HEK293 (cell line): ENCODE results near the gene SLC34A3.

ENCODE experiments used
- CTCF ChIA-PET: fragments of 350-600 bp; formaldehyde crosslinking; extraction: SDS; loops from one replicate; lab custom pipeline; 2021; ENCODE audit warnings: antibody characterized with exemption; lab: Yijun Ruan, JAX
- POLR2A ChIA-PET: fragments of 300-600 bp; formaldehyde crosslinking; extraction: SDS; loops from one replicate; lab custom pipeline; 2020; ENCODE audit warnings: antibody characterized with exemption, inconsistent platforms; lab: Yijun Ruan, JAX
- H3K27ac ChIP-seq: fragments of 200-500 bp; sonication (Bioruptor generic); 2 replicates; pipeline ENCODE4 v1.5.1; 2014; ENCODE audit warnings: low read depth, low read length, control low read depth, inconsistent platforms; ENCODE audit errors: extremely low read depth
- H3K36me3 ChIP-seq, 2 experiments: fragments of 200-500 bp in 1 of 2; sonication (Bioruptor generic) in 1 of 2; 1 replicate in 1 of 2; 2 replicates in 1 of 2; pipeline ENCODE4 v1.5.1; 2014 to 2017; ENCODE audit warnings: inconsistent platforms in 2 of 2, low read length in 2 of 2; ENCODE audit not compliant: control insufficient read depth in 2 of 2, insufficient read depth in 1 of 2
- H3K4me1 ChIP-seq: fragments of 200-500 bp; sonication (Bioruptor generic); 2 replicates; pipeline ENCODE4 v1.5.1; 2014; ENCODE audit warnings: mild to moderate bottlenecking, low read length, inconsistent platforms; ENCODE audit not compliant: control insufficient read depth, insufficient read depth
- H3K4me3 ChIP-seq: 2 replicates; pipeline ENCODE4 v1.5.1; 2011; ENCODE audit warnings: low read depth, mild to moderate bottlenecking, control low read depth, low read length, moderate library complexity
- H3K9me3 ChIP-seq: fragments of 200-500 bp; sonication (Bioruptor generic); 2 replicates; pipeline ENCODE4 v1.5.1; 2014; ENCODE audit warnings: low read depth, low read length, inconsistent platforms; ENCODE audit not compliant: control insufficient read depth, insufficient read depth
- BCL6B ChIP-seq: fragments of 450-650 bp; formaldehyde crosslinking; IDR thresholded peaks from 2 replicates; pipeline ENCODE4 v1.5.1; 2017; ENCODE audit warnings: missing biosample characterization, missing genetic modification characterization
- CTCF ChIP-seq: fragments of 450-650 bp; formaldehyde crosslinking; IDR thresholded peaks from 2 replicates; pipeline ENCODE4 v1.5.1; 2016; ENCODE audit warnings: missing biosample characterization, missing genetic modification characterization
- EGR2 ChIP-seq: fragments of 450-650 bp; formaldehyde crosslinking; IDR thresholded peaks from 2 replicates; pipeline ENCODE4 v1.5.1; 2016; ENCODE audit warnings: low read depth, missing biosample characterization, missing genetic modification characterization
- ELK4 ChIP-seq: IDR thresholded peaks from 2 replicates; pipeline ENCODE4 v1.6.1; 2011; ENCODE audit warnings: mild to moderate bottlenecking, low read depth, low read length, borderline replicate concordance
- FEZF1 ChIP-seq: fragments of 450-650 bp; formaldehyde crosslinking; IDR thresholded peaks from 2 replicates; pipeline ENCODE4 v1.5.1; 2016; ENCODE audit warnings: missing biosample characterization, missing genetic modification characterization
- GLI4 ChIP-seq: fragments of 450-650 bp; formaldehyde crosslinking; IDR thresholded peaks from 2 replicates; pipeline ENCODE4 v1.5.1; 2016; ENCODE audit warnings: missing biosample characterization, missing genetic modification characterization
- GLIS1 ChIP-seq: fragments of 450-650 bp; formaldehyde crosslinking; IDR thresholded peaks from 2 replicates; pipeline ENCODE4 v1.5.1; 2016; ENCODE audit warnings: missing biosample characterization, missing genetic modification characterization
- GLIS2 ChIP-seq: fragments of 450-650 bp; formaldehyde crosslinking; IDR thresholded peaks from 2 replicates; pipeline ENCODE4 v1.5.1; 2016; ENCODE audit warnings: missing biosample characterization, missing genetic modification characterization
- HOXD13 ChIP-seq: sonication (generic); formaldehyde crosslinking; IDR thresholded peaks from 2 replicates; pipeline ENCODE4 v1.8.0; 2022; ENCODE audit warnings: missing genetic modification reagents, borderline replicate concordance
- SALL2 ChIP-seq: fragments of 450-650 bp; formaldehyde crosslinking; IDR thresholded peaks from 2 replicates; pipeline ENCODE4 v1.5.0; 2017; ENCODE audit warnings: missing biosample characterization, mild to moderate bottlenecking, missing genetic modification characterization, borderline replicate concordance
- WT1 ChIP-seq: fragments of 450-650 bp; formaldehyde crosslinking; IDR thresholded peaks from 2 replicates; pipeline ENCODE4 v1.5.1; 2016; ENCODE audit warnings: missing biosample characterization, missing genetic modification characterization
- ZBTB8A ChIP-seq: fragments of 450-650 bp; formaldehyde crosslinking; IDR thresholded peaks from 2 replicates; pipeline ENCODE4 v1.5.1; 2016; ENCODE audit warnings: missing biosample characterization, missing genetic modification characterization
- ZFP3 ChIP-seq: fragments of 450-650 bp; formaldehyde crosslinking; IDR thresholded peaks from 2 replicates; pipeline ENCODE4 v1.5.1; 2016; ENCODE audit warnings: low read depth, missing biosample characterization, missing genetic modification characterization
- ZFP41 ChIP-seq: fragments of 450-650 bp; formaldehyde crosslinking; IDR thresholded peaks from 2 replicates; pipeline ENCODE4 v1.5.1; 2016; ENCODE audit warnings: missing biosample characterization, missing genetic modification characterization, borderline replicate concordance
- ZNF112 ChIP-seq: fragments of 450-650 bp; formaldehyde crosslinking; IDR thresholded peaks from 2 replicates; pipeline ENCODE4 v1.5.0; 2017; ENCODE audit warnings: missing biosample characterization, missing genetic modification characterization
- ZNF121 ChIP-seq: fragments of 450-650 bp; formaldehyde crosslinking; IDR thresholded peaks from 2 replicates; pipeline ENCODE4 v1.5.1; 2016; ENCODE audit warnings: missing biosample characterization, missing genetic modification characterization
- ZNF138 ChIP-seq: fragments of 450-650 bp; formaldehyde crosslinking; IDR thresholded peaks from 2 replicates; pipeline ENCODE4 v1.5.1; 2016; ENCODE audit warnings: missing biosample characterization, missing genetic modification characterization, borderline replicate concordance
- ZNF16 ChIP-seq: fragments of 450-650 bp; formaldehyde crosslinking; IDR thresholded peaks from 2 replicates; pipeline ENCODE4 v1.5.1; 2016; ENCODE audit warnings: low read depth, missing biosample characterization, missing genetic modification characterization
- ZNF223 ChIP-seq: fragments of 450-650 bp; formaldehyde crosslinking; IDR thresholded peaks from 2 replicates; pipeline ENCODE4 v1.5.1; 2016; ENCODE audit warnings: missing biosample characterization, missing genetic modification characterization
- ZNF239 ChIP-seq: fragments of 450-650 bp; formaldehyde crosslinking; IDR thresholded peaks from 2 replicates; pipeline ENCODE4 v1.5.1; 2016; ENCODE audit warnings: missing biosample characterization, missing genetic modification characterization
- ZNF248 ChIP-seq: fragments of 450-650 bp; formaldehyde crosslinking; IDR thresholded peaks from 2 replicates; pipeline ENCODE4 v1.5.1; 2017; ENCODE audit warnings: missing biosample characterization, missing genetic modification characterization
- ZNF302 ChIP-seq: fragments of 450-650 bp; formaldehyde crosslinking; IDR thresholded peaks from 2 replicates; pipeline ENCODE4 v1.5.1; 2016; ENCODE audit warnings: missing biosample characterization, missing genetic modification characterization, low read depth
- ZNF311 ChIP-seq: fragments of 450-650 bp; formaldehyde crosslinking; IDR thresholded peaks from 2 replicates; pipeline ENCODE4 v1.5.1; 2017; ENCODE audit warnings: missing biosample characterization, missing genetic modification characterization, borderline replicate concordance
- ZNF335 ChIP-seq: fragments of 450-650 bp; formaldehyde crosslinking; conservative IDR thresholded peaks from 2 replicates; pipeline ENCODE4 v1.5.1; 2016; ENCODE audit warnings: missing biosample characterization, missing genetic modification characterization
- ZNF433 ChIP-seq: fragments of 450-650 bp; formaldehyde crosslinking; IDR thresholded peaks from 2 replicates; pipeline ENCODE4 v1.5.1; 2016; ENCODE audit warnings: missing biosample characterization, missing genetic modification characterization, low read depth
- ZNF48 ChIP-seq: fragments of 450-650 bp; formaldehyde crosslinking; IDR thresholded peaks from 2 replicates; pipeline ENCODE4 v1.5.1; 2016; ENCODE audit warnings: missing biosample characterization, missing genetic modification characterization
- ZNF549 ChIP-seq: fragments of 450-650 bp; IDR thresholded peaks from 2 replicates; pipeline ENCODE4 v1.5.1; 2018; ENCODE audit warnings: missing biosample characterization, missing genetic modification characterization, mild to moderate bottlenecking, inconsistent platforms, moderate library complexity
- ZNF596 ChIP-seq: fragments of 450-650 bp; IDR thresholded peaks from 2 replicates; pipeline ENCODE4 v1.5.0; 2018; ENCODE audit warnings: missing biosample characterization, mild to moderate bottlenecking, missing genetic modification characterization, moderate library complexity
- ZNF600 ChIP-seq: fragments of 450-650 bp; formaldehyde crosslinking; IDR thresholded peaks from 2 replicates; pipeline ENCODE4 v1.5.1; 2016; ENCODE audit warnings: missing biosample characterization, missing genetic modification characterization
- ZNF621 ChIP-seq: fragments of 450-650 bp; formaldehyde crosslinking; IDR thresholded peaks from 2 replicates; pipeline ENCODE4 v1.5.1; 2017; ENCODE audit warnings: missing biosample characterization, missing genetic modification characterization
- TF ChIP-seq, protein P1 (sequence below): fragments of 450-650 bp; formaldehyde crosslinking; IDR thresholded peaks from 2 replicates; pipeline ENCODE4 v1.5.1; 2016; ENCODE audit warnings: missing biosample characterization, missing genetic modification characterization
- TF ChIP-seq, protein P2 (sequence below): fragments of 450-650 bp; formaldehyde crosslinking; IDR thresholded peaks from 2 replicates; pipeline ENCODE4 v1.5.1; 2016; ENCODE audit warnings: missing biosample characterization, missing genetic modification characterization

Gene SLC34A3

DNA sequence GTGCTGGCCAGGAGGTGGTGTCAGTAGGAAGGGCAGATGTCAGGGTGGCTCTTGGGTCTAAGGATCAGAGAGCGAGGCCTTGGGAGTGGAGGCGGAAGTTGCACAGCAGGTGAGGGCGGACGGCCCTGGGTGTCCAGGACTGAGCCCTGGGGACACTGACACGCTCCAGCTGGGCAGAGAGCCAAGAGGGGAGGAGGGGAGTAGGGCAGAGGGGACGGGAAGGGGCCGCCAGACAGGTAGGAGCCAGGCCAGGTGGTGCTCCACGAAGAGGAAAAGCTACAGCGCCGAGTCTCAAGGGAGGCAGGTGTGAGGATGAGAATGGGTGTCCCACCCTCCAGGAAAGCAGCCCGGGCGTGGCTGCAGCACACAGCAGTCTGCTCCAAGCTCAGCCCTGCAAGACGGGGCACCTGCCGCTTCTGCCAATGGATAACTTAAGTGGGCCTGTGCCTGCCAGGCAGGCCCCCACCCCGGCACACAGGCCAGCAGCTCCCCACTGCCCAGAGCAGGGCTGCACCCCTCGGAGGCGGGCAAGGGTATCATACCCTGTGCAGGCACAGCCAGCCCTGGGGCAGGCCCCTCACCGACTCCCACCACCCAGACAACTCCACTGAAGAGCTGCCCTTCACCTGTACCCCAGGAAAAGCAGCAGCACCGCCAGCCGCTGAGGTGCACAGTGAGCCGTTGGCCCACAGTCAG is 35.0 kb upstream of the SLC34A3 start:
- ChIA-PET CTCF (interaction anchor here (0.6 to 1.9 kb wide), 11 partner anchors 11 to 441 kb away, joined by 3 to 10 read pairs (median 3); partner anchors contain the start of gene RNF224), POLR2A (interaction anchor here (0.6 to 3.1 kb wide), 7 partner anchors 21 to 66 kb away, joined by 3 to 18 read pairs (median 4); partner anchors contain the start of gene TUBB4B)
- H3K4me3 ChIP-seq, result no peak overlapping the region
- peaks cover 5% of the 10 kb centered on the region; the same call in 1 of the 2 replicates for H3K4me1 ChIP-seq
- H3K27ac ChIP-seq, result no peak overlapping the region
- peaks cover 0 to 20% of the 10 kb centered on the region in 2 experiments; a peak in 1 of 3 replicates for H3K36me3 ChIP-seq
- H3K9me3 ChIP-seq, result no peaks in the 10 kb centered on the region
- TF ChIP-seq CTCF, result no peak
- no peak for TF ChIP-seq ZNF596 (tag by site-specific recombination)
- no peak for TF ChIP-seq ZNF223 (tag by site-specific recombination)
- TF ChIP-seq ZFP3 (tag by site-specific recombination), result no peak
- TF ChIP-seq ZNF433 (tag by site-specific recombination), result no peak
- TF ChIP-seq, protein P1, sequence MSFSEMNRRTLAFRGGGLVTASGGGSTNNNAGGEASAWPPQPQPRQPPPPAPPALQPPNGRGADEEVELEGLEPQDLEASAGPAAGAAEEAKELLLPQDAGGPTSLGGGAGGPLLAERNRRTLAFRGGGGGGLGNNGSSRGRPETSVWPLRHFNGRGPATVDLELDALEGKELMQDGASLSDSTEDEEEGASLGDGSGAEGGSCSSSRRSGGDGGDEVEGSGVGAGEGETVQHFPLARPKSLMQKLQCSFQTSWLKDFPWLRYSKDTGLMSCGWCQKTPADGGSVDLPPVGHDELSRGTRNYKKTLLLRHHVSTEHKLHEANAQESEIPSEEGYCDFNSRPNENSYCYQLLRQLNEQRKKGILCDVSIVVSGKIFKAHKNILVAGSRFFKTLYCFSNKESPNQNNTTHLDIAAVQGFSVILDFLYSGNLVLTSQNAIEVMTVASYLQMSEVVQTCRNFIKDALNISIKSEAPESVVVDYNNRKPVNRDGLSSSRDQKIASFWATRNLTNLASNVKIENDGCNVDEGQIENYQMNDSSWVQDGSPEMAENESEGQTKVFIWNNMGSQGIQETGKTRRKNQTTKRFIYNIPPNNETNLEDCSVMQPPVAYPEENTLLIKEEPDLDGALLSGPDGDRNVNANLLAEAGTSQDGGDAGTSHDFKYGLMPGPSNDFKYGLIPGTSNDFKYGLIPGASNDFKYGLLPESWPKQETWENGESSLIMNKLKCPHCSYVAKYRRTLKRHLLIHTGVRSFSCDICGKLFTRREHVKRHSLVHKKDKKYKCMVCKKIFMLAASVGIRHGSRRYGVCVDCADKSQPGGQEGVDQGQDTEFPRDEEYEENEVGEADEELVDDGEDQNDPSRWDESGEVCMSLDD (tag by site-specific recombination), result no peak
- 0 out of 2 replicates have a peak, but pooled peaks have one; percentile 16 for TF ChIP-seq WT1 (tag by site-specific recombination)
- no peak for TF ChIP-seq ZNF248 (tag by site-specific recombination)
- no peak for TF ChIP-seq SALL2 (tag by site-specific recombination)
- no peak for TF ChIP-seq FEZF1
- TF ChIP-seq ZNF239 (tag by site-specific recombination), result no peak
- no peak for TF ChIP-seq ZNF621 (tag by site-specific recombination)
- TF ChIP-seq, protein P2, sequence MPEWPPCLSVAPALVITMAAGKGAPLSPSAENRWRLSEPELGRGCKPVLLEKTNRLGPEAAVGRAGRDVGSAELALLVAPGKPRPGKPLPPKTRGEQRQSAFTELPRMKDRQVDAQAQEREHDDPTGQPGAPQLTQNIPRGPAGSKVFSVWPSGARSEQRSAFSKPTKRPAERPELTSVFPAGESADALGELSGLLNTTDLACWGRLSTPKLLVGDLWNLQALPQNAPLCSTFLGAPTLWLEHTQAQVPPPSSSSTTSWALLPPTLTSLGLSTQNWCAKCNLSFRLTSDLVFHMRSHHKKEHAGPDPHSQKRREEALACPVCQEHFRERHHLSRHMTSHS, result no peak
- peak; percentile 45 for TF ChIP-seq GLIS1 (tag by site-specific recombination)
- peak; percentile 35; the same call in 1 of the 2 replicates for TF ChIP-seq EGR2 (tag by site-specific recombination)
- TF ChIP-seq ZNF16 (tag by site-specific recombination), result no peak
- no peak for TF ChIP-seq ZNF112 (tag by site-specific recombination)
- no peak for TF ChIP-seq ZNF302
- no peak for TF ChIP-seq ELK4
- TF ChIP-seq ZFP41 (tag by site-specific recombination), result no peak
- no peak for TF ChIP-seq ZNF121 (tag by site-specific recombination)
- TF ChIP-seq HOXD13 (CRISPR knock-in tag), result no peak
- peak; percentile 39; the same call in 1 of the 2 replicates for TF ChIP-seq ZBTB8A (tag by site-specific recombination)
- no peak for TF ChIP-seq GLI4
- no peak for TF ChIP-seq ZNF138 (tag by site-specific recombination)
- no peak for TF ChIP-seq ZNF549
- TF ChIP-seq GLIS2, result no peak; the same call in 1 of the 2 replicates
- no peak for TF ChIP-seq BCL6B (tag by site-specific recombination)
- no peak for TF ChIP-seq ZNF600 (tag by site-specific recombination)
- no peak for TF ChIP-seq ZNF335
- TF ChIP-seq ZNF311 (tag by site-specific recombination), result no peak
- TF ChIP-seq ZNF48, result no peak
